ENCODE measurements around the gene NUBP2.

NUBP2 gene

DNA sequence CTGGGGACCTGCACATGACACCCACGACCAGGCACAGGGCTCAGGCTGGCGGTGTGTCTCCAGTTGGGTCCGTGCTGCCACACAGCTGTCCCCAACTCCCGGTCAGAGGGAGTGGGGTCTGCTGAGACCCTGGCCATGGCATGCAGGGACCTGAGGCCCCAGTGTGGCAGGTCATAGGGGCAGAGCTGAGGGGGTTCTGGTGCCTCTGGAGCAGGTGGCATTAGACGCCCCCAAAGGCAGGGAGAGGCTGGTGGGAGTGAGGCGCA is 4.2 kb downstream of the NUBP2 start:
- ChIA-PET POLR2A (no interaction called here), CTCF (no interaction called here)
- H3K4me3 ChIP-seq (ENCODE audit: control insufficient read depth in 1 of 7, extremely low read depth in 1 of 7, insufficient read depth in 4 of 7, low read depth in 2 of 7, low read length in 6 of 7) = no peak overlapping the region
- H3K27me3 ChIP-seq (replicated peaks in 2 of 5; ENCODE audit: control insufficient read depth in 4 of 5, insufficient read depth in 5 of 5, low read length in 4 of 5) = no peaks in the 10 kb centered on the region
- H3K9me3 ChIP-seq (ENCODE audit: control extremely low read depth in 1 of 5, control insufficient read depth in 4 of 5, insufficient read depth in 2 of 5, low read depth in 1 of 5, low read length in 4 of 5) = no peaks in the 10 kb centered on the region
- no peak overlapping the region for H3K27ac ChIP-seq (ENCODE audit: insufficient read depth in 1 of 2, low read depth in 1 of 2, low read length in 2 of 2, poor library complexity in 1 of 2, severe bottlenecking in 2 of 2)
- 97% methylated on average over 6 of the region's 6 CpGs for WGBS (ENCODE audit: insufficient coverage)
- peaks cover 0 to 62% (median 36%) of the 10 kb centered on the region in 4 experiments for H3K36me3 ChIP-seq (ENCODE audit: control insufficient read depth in 4 of 4, insufficient read depth in 4 of 4, low read length in 3 of 4)
- peaks cover 0 to 10% (median 9%) of the 10 kb centered on the region in 4 experiments for H3K4me1 ChIP-seq (ENCODE audit: control extremely low read depth in 1 of 4, control insufficient read depth in 4 of 4, insufficient read depth in 4 of 4, low read length in 3 of 4)
- DNase-seq = no peak

GRCh38 chr16:1787322-1788094 is 4.7 kb downstream of the NUBP2 start:
- Histone ChIP-seq H3K27ac (ENCODE audit: insufficient read depth in 1 of 2, low read depth in 1 of 2, low read length in 2 of 2, poor library complexity in 1 of 2, severe bottlenecking in 2 of 2) (no peak overlapping the region), H3K4me1 (ENCODE audit: control extremely low read depth in 1 of 4, control insufficient read depth in 4 of 4, insufficient read depth in 4 of 4, low read length in 3 of 4) (peaks cover 0 to 10% (median 9%) of the 10 kb centered on the region in 4 experiments), H3K4me3 (ENCODE audit: control insufficient read depth in 1 of 7, extremely low read depth in 1 of 7, insufficient read depth in 4 of 7, low read depth in 2 of 7, low read length in 6 of 7) (no peak overlapping the region), H3K36me3 (ENCODE audit: control insufficient read depth in 4 of 4, insufficient read depth in 4 of 4, low read length in 3 of 4) (peaks cover 0 to 64% (median 38%) of the 10 kb centered on the region in 4 experiments), H3K27me3 (replicated peaks in 2 of 5; ENCODE audit: control insufficient read depth in 4 of 5, insufficient read depth in 5 of 5, low read length in 4 of 5) (no peaks in the 10 kb centered on the region), H3K9me3 (ENCODE audit: control extremely low read depth in 1 of 5, control insufficient read depth in 4 of 5, insufficient read depth in 2 of 5, low read depth in 1 of 5, low read length in 4 of 5) (no peaks in the 10 kb centered on the region)
- 98% methylated on average over 44 of the region's 44 CpGs for WGBS (ENCODE audit: insufficient coverage)
- CTCF ChIA-PET = no interaction called here
- no peak for DNase-seq
- POLR2A ChIA-PET = no interaction called here

GRCh38 chr16:1788095-1788707 is 5.4 kb downstream of the NUBP2 start:
- CTCF ChIA-PET = no interaction called here
- H3K4me3 ChIP-seq (ENCODE audit: control insufficient read depth in 1 of 7, extremely low read depth in 1 of 7, insufficient read depth in 4 of 7, low read depth in 2 of 7, low read length in 6 of 7) = no peak overlapping the region
- POLR2A ChIA-PET = no interaction called here
- H3K9me3 ChIP-seq (ENCODE audit: control extremely low read depth in 1 of 5, control insufficient read depth in 4 of 5, insufficient read depth in 2 of 5, low read depth in 1 of 5, low read length in 4 of 5) = no peaks in the 10 kb centered on the region
- peaks cover 0 to 10% (median 9%) of the 10 kb centered on the region in 4 experiments for H3K4me1 ChIP-seq (ENCODE audit: control extremely low read depth in 1 of 4, control insufficient read depth in 4 of 4, insufficient read depth in 4 of 4, low read length in 3 of 4)
- peaks cover 0 to 64% (median 38%) of the 10 kb centered on the region in 4 experiments for H3K36me3 ChIP-seq (ENCODE audit: control insufficient read depth in 4 of 4, insufficient read depth in 4 of 4, low read length in 3 of 4)
- H3K27ac ChIP-seq (ENCODE audit: insufficient read depth in 1 of 2, low read depth in 1 of 2, low read length in 2 of 2, poor library complexity in 1 of 2, severe bottlenecking in 2 of 2) = no peak overlapping the region
- no peak for DNase-seq
- H3K27me3 ChIP-seq (replicated peaks in 2 of 5; ENCODE audit: control insufficient read depth in 4 of 5, insufficient read depth in 5 of 5, low read length in 4 of 5) = no peaks in the 10 kb centered on the region
- 95% methylated on average over 25 of the region's 38 CpGs for WGBS (ENCODE audit: insufficient coverage)

GRCh38 chr16:1788708-1789100 is 5.9 kb downstream of the NUBP2 start:
- Histone ChIP-seq H3K36me3 (ENCODE audit: control insufficient read depth in 4 of 4, insufficient read depth in 4 of 4, low read length in 3 of 4) (peaks cover 0 to 64% (median 38%) of the 10 kb centered on the region in 4 experiments), H3K9me3 (ENCODE audit: control extremely low read depth in 1 of 5, control insufficient read depth in 4 of 5, insufficient read depth in 2 of 5, low read depth in 1 of 5, low read length in 4 of 5) (no peaks in the 10 kb centered on the region), H3K27ac (ENCODE audit: insufficient read depth in 1 of 2, low read depth in 1 of 2, low read length in 2 of 2, poor library complexity in 1 of 2, severe bottlenecking in 2 of 2) (no peak overlapping the region), H3K27me3 (replicated peaks in 2 of 5; ENCODE audit: control insufficient read depth in 4 of 5, insufficient read depth in 5 of 5, low read length in 4 of 5) (no peaks in the 10 kb centered on the region), H3K4me1 (ENCODE audit: control extremely low read depth in 1 of 4, control insufficient read depth in 4 of 4, insufficient read depth in 4 of 4, low read length in 3 of 4) (peaks cover 0 to 7% (median 5%) of the 10 kb centered on the region in 4 experiments), H3K4me3 (ENCODE audit: control insufficient read depth in 1 of 7, extremely low read depth in 1 of 7, insufficient read depth in 4 of 7, low read depth in 2 of 7, low read length in 6 of 7) (no peak overlapping the region)
- no peak for DNase-seq
- ChIA-PET CTCF (no interaction called here), POLR2A (no interaction called here)
- WGBS (ENCODE audit: insufficient coverage) = 88% methylated on average over 19 of the region's 19 CpGs

GRCh38 chr16:1789643-1790045 is 6.9 kb downstream of the NUBP2 start:
- DNase-seq = no peak
- ChIA-PET POLR2A (no interaction called here), CTCF (no interaction called here)
- Histone ChIP-seq H3K27me3 (replicated peaks in 2 of 5; ENCODE audit: control insufficient read depth in 4 of 5, insufficient read depth in 5 of 5, low read length in 4 of 5) (no peaks in the 10 kb centered on the region), H3K4me3 (ENCODE audit: control insufficient read depth in 1 of 7, extremely low read depth in 1 of 7, insufficient read depth in 4 of 7, low read depth in 2 of 7, low read length in 6 of 7) (no peak overlapping the region), H3K4me1 (ENCODE audit: control extremely low read depth in 1 of 4, control insufficient read depth in 4 of 4, insufficient read depth in 4 of 4, low read length in 3 of 4) (no peaks in the 10 kb centered on the region), H3K9me3 (ENCODE audit: control extremely low read depth in 1 of 5, control insufficient read depth in 4 of 5, insufficient read depth in 2 of 5, low read depth in 1 of 5, low read length in 4 of 5) (no peaks in the 10 kb centered on the region), H3K36me3 (ENCODE audit: control insufficient read depth in 4 of 4, insufficient read depth in 4 of 4, low read length in 3 of 4) (peaks cover 0 to 64% (median 38%) of the 10 kb centered on the region in 4 experiments), H3K27ac (ENCODE audit: insufficient read depth in 1 of 2, low read depth in 1 of 2, low read length in 2 of 2, poor library complexity in 1 of 2, severe bottlenecking in 2 of 2) (no peak overlapping the region)
- 93% methylated on average over 21 of the region's 25 CpGs for WGBS (ENCODE audit: insufficient coverage)

- Histone ChIP-seq H3K36me3 (ENCODE audit: control insufficient read depth in 4 of 4, insufficient read depth in 4 of 4, low read length in 3 of 4) (peaks cover 0 to 64% (median 36%) of the 10 kb centered on the region in 4 experiments), H3K4me3 (ENCODE audit: control insufficient read depth in 1 of 7, extremely low read depth in 1 of 7, insufficient read depth in 4 of 7, low read depth in 2 of 7, low read length in 6 of 7) (no peak overlapping the region), H3K27ac (ENCODE audit: insufficient read depth in 1 of 2, low read depth in 1 of 2, low read length in 2 of 2, poor library complexity in 1 of 2, severe bottlenecking in 2 of 2) (no peak overlapping the region), H3K9me3 (ENCODE audit: control extremely low read depth in 1 of 5, control insufficient read depth in 4 of 5, insufficient read depth in 2 of 5, low read depth in 1 of 5, low read length in 4 of 5) (no peaks in the 10 kb centered on the region), H3K4me1 (ENCODE audit: control extremely low read depth in 1 of 4, control insufficient read depth in 4 of 4, insufficient read depth in 4 of 4, low read length in 3 of 4) (no peaks in the 10 kb centered on the region), H3K27me3 (replicated peaks in 2 of 5; ENCODE audit: control insufficient read depth in 4 of 5, insufficient read depth in 5 of 5, low read length in 4 of 5) (no peaks in the 10 kb centered on the region)
- POLR2A ChIA-PET = no interaction called here
- CTCF ChIA-PET = no interaction called here
- DNase-seq = no peak
- 93% methylated on average over 15 of the region's 15 CpGs for WGBS (ENCODE audit: insufficient coverage)
Observed at GRCh38 chr16:1790261-1790610, 7.5 kb downstream of the NUBP2 start.

DNA sequence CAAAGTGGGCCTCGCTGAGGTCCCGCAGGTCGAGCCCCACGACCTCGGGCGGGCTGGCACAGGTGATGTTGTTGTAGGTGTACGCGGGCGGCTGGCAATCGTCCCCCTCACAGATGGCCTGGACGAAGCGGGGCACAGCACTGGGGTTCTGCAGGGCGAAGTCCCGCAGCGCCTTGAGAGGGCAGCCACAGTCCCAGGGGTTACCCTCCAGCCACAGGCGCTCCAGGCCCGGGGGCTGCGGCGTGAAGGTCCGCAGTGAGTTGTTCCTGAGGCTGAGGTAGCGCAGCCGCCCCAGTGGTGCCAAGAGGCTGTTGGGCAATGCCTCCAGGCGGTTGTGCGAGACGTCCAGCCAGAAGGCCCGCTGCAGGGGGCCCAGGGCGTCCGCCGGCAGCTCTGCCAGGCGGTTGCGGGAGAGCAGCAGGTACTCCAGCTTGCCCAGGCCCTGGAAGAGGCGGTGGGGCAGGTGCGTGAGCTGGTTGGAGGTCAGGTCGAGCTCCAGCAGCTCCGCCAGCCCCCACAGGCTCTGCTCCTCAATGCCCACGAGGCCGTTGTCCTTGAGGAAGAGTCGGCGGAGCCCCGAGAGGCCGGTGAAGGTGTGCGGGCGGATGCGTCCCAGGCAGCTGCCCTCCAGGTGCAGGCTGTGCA is 8.0 kb downstream of the NUBP2 start:
- ChIA-PET POLR2A (interaction anchor here (0.8 kb wide), 1 partner anchor 36 kb away, joined by 3 read pairs; the partner anchor contains the start of gene HAGH), CTCF (interaction anchor here (0.8 kb wide), 1 partner anchor 58 kb away, joined by 3 read pairs; no protein-coding TSS in a partner anchor)
- H3K9me3 ChIP-seq (ENCODE audit: control extremely low read depth in 1 of 5, control insufficient read depth in 4 of 5, insufficient read depth in 2 of 5, low read depth in 1 of 5, low read length in 4 of 5) = no peaks in the 10 kb centered on the region
- H3K4me1 ChIP-seq (ENCODE audit: control extremely low read depth in 1 of 4, control insufficient read depth in 4 of 4, insufficient read depth in 4 of 4, low read length in 3 of 4) = no peaks in the 10 kb centered on the region
- no peak overlapping the region for H3K4me3 ChIP-seq (ENCODE audit: control insufficient read depth in 1 of 7, extremely low read depth in 1 of 7, insufficient read depth in 4 of 7, low read depth in 2 of 7, low read length in 6 of 7)
- H3K27me3 ChIP-seq (replicated peaks in 2 of 5; ENCODE audit: control insufficient read depth in 4 of 5, insufficient read depth in 5 of 5, low read length in 4 of 5) = no peaks in the 10 kb centered on the region
- peaks cover 0 to 62% (median 36%) of the 10 kb centered on the region in 4 experiments for H3K36me3 ChIP-seq (ENCODE audit: control insufficient read depth in 4 of 4, insufficient read depth in 4 of 4, low read length in 3 of 4)
- 97% methylated on average over 40 of the region's 44 CpGs for WGBS (ENCODE audit: insufficient coverage)
- no peak overlapping the region for H3K27ac ChIP-seq (ENCODE audit: insufficient read depth in 1 of 2, low read depth in 1 of 2, low read length in 2 of 2, poor library complexity in 1 of 2, severe bottlenecking in 2 of 2)
- DNase-seq = no peak

Measured in common myeloid progenitor, CD34-positive (primary cell).